ENCODE data around the gene DYNLT5.
"Not testable (repeated sequence)": the region's sequence is repeated elsewhere in the genome, so short reads cannot be mapped to it uniquely, and the experiment has no call there.

DYNLT5 gene, protein sequence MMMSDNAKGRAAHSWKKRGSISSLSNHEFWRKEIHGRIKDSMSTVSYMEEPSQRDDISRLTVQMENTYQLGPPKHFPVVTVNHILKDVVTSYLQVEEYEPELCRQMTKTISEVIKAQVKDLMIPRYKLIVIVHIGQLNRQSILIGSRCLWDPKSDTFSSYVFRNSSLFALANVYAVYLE

GRCh38 chr1:66752000-66752592, at the start of gene DYNLT5:
Gene DYNLT5, plus strand, starts transcription at chr1:66752459. Its CDS starts 2,200 bp downstream, at chr1:66754659.
- DNase-seq: no peak

DNA sequence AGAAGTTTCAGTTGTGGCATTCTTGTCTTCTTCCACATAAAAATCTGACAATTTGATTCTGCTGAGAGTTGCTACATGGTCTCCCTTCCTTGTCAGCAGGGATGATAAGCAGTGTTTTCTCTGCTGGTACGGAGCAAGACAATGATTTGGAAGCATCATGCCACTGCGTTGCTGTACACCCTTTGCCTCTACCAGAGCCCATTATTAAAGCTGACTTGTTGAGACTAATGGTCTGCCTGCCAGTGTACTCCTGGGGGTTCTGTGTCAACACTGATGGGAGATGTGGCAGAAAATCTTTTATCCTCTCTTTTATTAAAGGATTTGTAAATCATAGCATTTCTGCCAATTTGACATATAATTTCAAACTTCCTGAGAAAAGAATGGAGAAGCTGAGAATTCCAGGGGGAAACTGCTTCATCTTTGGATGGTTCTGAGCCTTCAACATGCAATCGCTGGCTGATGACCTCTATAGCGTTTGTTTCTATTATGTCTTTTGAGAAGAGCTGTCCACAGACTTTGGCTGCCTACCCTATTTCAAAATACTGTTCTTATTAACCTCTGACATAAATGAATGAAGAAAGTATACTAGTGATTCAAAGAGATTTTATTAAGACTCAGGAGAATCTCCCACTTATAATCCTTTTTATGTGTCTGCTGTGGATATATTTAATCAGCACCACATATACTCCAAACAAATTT, 47.9 kb upstream of the DYNLT5 start:
- DNase-seq: no peak

DNA sequence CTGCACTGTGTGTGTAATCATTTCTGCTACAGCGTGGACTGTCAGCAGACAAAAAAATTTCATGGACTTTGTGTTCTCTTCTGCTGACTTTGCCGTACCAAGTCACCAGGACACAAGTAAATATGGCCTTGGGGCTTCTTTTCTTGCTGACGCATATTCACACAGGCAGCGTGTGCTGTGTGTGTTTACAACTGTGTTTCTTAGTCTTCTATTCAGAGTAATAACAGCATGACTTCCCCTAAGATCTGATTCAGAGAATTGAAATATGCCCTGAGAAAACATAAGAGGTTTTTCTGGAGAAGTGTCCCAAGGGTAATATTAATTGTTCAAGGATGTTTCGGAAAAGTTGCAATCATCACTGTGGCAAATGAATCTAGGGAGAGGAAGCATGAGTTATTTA, 47.1 kb upstream of the DYNLT5 start:
- no peak for DNase-seq

DNA sequence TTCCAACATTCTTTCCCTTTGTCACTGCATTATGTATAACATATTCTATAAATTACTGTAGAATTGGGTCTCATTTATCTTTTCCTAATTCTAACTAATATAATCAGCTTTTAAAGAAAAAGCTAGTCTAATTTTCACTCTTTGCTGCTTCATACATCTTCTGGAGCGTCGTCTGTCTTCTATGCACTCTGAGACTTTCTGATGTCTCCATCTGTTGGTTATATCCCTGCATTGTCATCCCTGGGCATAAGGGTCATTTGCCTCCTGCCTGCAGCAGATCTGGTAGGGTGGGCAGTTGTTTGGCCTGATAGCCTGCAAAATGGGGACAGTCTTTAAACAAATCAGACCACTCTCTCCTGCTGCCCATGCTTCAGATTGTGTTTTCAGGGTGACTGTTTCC, 40.8 kb upstream of the DYNLT5 start:
- no peak for DNase-seq

DNA sequence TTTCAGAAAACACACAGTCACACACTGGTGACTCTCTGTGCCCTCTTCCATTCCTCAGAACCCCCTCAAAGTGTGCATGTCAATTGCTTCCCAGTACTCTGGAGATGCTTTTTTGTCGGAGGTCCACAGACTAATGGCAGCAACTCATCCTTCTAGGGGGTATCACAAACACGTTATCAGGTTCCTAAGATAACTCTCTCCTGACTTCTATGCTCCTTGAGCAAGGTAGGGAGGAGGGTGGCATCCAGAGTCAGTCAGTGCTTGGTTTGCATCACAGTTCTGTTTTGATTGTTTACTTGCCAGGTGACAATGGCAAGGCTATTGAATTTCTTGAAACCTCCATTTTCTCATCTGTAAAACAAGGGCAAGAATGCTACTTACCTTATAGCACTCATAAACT, 39.4 kb upstream of the DYNLT5 start:
- DNase-seq: no peak

DNA sequence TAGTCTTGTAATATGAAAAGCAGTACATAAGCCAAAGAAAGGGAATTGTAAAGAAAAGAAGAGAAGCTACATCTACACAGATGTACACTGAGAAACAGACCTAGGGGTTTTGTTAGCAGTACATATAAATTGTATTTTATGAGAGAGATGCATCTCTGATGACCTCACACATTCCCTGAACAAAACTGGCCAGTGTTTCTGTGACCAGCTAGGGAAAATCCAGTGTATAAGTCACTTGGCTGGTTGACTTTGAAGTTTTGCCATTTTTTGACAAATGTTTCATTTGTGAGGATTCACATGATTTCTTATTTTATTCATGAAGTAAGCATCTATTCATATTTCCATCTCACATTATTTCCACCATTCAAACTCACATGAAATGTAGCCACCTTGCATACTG, 28.3 kb upstream of the DYNLT5 start:
- no peak for DNase-seq

DNA sequence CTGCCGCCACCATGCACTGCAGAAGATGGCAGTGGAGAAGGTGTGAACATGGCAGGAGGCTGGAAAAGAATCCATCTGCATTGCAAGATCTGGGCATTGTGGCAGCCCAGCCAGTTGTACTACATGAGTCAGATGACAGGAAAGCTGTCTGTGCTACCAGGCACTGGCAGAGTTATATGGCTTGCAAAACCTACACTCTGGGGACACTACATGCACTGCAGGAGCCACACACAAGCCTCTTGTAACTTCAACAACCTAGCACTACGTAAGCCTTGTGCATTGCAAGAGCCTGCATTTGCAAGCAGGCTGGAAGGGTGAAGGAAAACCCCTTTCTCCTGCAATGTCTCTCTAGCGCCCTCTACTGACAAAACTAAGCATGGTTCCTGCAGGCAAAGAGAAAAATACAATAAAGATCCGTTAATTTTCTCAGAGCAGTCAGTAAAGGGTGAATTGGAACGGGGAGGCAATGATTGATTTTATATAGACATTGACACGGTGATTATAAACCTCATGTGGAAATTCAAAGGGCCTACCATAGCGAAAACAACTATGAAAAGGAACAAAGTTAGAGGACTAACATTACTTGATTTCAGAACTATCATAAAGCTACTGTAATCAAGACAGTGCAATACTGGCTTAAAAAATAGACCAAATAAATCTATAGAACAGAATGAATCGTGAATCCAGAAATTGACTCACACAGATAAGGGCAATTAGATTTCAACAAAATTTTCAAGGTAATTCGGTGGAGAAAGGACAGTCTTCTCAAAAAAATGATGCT, 26.2 kb upstream of the DYNLT5 start:
- DNase-seq: no peak

GRCh38 chr1:66728021-66728420, 24.2 kb upstream of the DYNLT5 start:
- DNase-seq: no peak

GRCh38 chr1:66728716-66729115, 23.5 kb upstream of the DYNLT5 start:
- not testable (repeated sequence) for DNase-seq

DNA sequence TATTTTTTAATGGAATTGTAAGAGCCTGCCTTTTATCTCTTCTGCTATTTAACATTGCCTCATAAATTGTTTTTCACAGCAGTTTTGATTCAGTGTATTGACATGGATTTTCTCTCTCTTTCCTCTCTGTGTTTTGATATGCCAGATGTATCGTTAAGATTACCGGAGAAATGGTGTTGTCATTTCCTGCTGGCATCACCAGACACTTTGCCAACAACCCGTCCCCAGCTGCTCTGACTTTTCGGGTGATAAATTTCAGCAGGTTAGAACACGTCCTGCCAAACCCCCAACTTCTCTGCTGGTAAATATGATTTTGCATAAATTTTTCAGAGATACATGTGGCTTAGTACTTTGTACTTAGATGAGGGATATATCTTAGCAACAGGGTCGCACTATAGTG, 23.1 kb upstream of the DYNLT5 start:
- DNase-seq: no peak

GRCh38 chr1:66729523-66729922, 22.7 kb upstream of the DYNLT5 start:
- no peak for DNase-seq

GRCh38 chr1:66730462-66730861, 21.8 kb upstream of the DYNLT5 start:
- no peak for DNase-seq

DNA sequence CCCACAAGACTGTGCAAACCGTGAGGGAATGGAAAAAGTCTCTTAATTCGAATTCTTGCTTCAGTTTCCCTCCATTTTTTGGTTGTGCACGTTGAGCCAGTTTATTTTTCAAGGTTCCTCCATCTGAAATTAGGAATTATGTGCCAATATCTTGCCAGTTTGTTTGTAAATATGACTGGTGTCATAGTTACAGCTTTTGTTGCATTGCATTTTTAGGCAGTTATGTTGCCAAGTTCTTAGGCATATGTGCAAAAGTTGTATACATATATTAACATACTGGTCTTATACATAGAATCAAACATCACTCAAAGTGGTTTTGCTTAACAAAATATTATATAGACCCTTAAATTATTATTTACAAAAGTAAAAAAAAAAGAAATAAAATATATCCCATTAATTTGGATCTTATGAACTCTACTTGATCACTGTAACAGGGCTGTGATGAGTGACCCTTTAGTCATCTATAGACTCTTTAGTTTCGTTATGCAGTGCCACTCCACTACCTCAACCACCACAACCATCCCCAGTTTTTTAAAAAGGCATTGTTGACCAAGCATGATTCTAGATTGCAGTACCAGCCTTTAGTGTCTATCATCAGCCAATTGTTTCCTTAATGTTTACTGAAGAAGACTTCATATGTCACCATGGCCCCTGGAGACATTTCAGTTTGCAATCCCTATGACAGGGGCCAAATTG, 20.9 kb upstream of the DYNLT5 start:
- DNase-seq: no peak

DNA sequence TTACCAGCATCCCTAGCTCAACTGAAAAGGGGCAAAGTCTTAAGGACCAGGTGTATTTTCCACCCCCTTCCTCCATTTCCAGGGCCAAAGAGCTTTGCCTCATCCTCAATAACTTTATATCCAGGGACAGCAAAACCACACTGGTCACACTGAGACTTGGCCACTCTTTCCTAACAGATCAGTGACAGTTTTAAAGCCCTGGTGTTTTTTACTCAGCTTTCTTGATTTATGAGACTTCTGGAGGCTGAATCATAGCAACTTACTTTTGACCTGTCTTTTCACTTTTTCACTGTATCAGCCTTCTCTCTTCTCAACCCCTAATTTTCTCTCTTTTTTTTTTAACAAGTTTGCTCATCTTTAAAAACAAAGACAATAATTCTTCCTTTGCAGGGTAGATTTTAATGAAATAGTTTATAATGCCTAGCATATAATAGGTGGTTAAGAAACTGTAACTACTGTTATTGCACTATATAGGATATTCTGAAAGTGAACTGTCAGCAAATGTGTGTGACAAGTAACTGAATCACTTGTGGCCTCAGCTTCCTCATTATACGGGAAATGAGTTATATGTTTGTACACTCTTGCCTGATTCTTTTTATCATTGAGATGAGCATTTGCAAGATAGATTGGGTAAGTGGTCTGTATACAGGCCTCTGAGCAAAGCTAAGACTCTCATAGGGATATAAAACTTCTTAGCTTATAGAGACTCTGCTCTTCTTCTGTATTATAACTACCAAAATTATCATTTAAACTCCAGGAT, 19.7 kb upstream of the DYNLT5 start:
- no peak for DNase-seq

DNA sequence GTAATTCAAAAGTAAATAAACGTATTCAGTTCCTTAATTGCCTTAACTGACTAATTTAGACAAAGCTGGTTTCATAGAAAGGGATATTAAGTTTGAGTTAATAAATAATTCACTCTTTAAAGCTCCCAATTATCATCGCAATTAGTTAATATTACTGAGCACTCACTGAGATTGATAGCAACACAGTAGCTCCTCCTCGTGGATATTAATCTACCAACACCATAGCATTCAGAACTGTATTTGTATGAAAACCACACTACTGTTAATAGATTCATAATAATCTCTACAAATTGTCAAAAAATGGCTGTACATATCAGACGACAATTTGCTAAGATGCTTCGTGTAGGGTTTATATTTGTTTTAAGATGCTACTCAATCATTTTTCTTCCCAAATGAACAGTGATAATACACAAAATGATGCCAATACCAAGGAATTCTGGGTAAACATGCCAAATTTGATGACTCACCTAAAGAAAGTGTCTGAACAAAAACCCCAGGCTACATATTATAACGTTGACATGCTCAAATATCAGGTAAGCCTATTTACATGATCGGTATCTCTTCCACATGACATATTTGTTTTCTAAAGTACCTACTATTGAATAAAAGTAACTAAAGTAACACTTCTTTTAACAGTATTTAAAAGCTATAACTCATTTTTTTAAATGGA, 18.8 kb upstream of the DYNLT5 start:
- DNase-seq: no peak

- DNase-seq: not testable (repeated sequence)
Observed at GRCh38 chr1:66734531-66734930, 17.7 kb upstream of the DYNLT5 start.

DNA sequence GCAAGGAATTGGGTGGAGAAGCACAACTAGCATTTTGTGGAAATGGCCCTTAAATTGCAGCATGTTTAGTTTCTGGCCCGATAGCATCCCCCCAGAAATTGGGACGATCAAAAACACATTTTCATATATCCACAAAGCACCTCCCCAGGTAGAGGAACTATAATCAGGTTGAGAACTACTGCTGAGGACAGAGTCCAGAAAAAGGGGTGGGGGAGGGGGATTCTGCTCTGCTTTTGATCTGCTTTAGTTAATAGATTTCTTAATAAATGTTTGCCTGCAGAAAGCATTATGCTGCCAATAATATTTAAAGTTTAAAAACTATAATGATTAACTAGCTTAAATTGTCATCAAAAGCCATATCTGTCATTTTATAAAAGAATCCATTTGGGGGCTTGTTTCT, 14.4 kb upstream of the DYNLT5 start:
- no peak for DNase-seq

DNA sequence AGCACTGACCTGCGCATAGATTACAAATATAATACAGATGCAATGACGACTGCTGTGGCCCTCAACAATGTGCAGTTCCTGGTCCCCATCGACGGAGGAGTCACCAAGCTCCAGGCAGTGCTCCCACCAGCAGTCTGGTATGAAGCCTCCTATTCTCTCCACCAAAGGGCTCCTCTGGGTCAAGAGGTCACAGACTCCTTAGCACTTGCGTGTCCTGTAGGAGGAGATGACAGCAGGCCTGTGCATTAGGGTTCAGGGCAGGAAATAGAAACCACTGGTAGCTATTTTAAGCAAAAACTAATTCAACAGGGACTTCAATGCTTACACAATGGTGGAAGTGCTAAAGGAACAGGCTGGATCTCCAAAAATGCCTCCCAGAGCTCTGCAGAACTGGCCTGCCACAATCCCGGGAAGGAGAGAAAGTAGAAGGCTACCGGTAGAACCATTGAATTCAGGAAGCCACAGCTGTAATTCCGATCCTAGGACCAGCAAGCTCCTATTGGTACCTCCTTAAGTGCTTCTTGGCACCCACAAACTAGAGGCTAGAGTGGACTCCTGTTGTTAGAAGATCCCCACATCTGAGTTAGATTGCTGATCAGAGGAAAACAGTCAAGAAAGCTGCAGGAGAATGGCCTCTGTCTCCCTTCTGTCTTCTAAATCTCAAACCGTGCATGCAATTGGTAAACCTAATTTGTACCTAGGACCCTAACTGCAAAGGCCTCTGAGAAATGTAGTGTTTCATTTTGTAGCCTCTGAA, 12.7 kb upstream of the DYNLT5 start:
- DNase-seq: no peak

DNA sequence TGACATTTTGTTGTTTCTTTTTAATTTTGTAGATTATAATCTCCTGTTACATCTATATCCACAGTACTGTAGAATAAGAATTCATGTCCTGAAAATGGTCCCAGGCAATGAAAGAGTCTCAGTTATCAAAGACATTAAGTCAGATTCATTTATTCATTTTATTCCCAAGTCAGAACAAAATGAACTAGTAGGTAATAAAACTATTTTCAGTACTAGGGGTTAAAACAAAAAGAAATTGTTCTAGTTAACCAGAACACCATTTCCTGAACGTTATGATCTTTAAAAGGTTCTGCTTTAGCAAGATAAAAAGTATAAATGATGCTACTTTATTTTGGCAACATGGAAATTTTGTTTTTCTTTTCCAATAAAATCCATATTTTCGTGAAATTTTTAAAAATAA, 6.8 kb upstream of the DYNLT5 start:
- no peak for DNase-seq

- no peak for DNase-seq
Observed at GRCh38 chr1:66747501-66747900, 4.8 kb upstream of the DYNLT5 start.

GRCh38 chr1:66750577-66750976, 1.7 kb upstream of the DYNLT5 start:
- no peak for DNase-seq

Data from cortex of kidney (tissue), 1 donor.